ENCODE results near the gene KRT79. TPM values are rescaled to one million over a fixed set of nuclear protein-coding genes. Genes with fewer than 3 reads are reported as not detected.

Gene KRT79
- polyA plus RNA-seq, 1 donor from 2014 or later = not detected

DNA sequence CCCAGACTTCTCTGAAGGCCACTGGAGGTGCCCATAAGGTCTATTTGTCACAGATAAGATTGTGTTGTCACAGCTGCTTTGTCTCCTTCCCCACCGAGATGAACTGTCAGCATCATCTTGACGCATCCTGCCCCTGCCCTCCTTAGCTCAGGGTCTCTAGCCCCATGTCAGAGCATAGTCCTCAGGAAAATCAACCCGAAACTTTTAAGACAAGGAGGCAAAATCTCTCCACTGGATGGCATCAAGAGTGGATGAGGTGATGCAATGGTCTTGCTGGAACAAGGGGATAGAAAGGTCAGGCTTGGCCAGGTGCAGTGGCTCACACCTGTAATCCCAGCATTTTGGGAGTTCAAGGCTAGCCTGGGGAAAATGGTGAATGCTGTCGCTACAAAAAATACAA, 8.2 kb downstream of the KRT79 start:
- TF ChIP-seq REST (IDR thresholded peaks at IDR 0.05; ENCODE audit: borderline replicate concordance) = no peak
- TF ChIP-seq POLR2AphosphoS5 (IDR thresholded peaks at IDR 0.05) = no peak
- TF ChIP-seq SMC3 (conservative IDR thresholded peaks at IDR 0.05; ENCODE audit: poor library complexity) = no peak
- no peak for TF ChIP-seq TAF1 (IDR thresholded peaks at IDR 0.05; ENCODE audit: low read depth)
- TF ChIP-seq MXI1 (conservative IDR thresholded peaks at IDR 0.05; ENCODE audit: poor library complexity, severe bottlenecking) = no peak
- TF ChIP-seq RAD21 (conservative IDR thresholded peaks at IDR 0.05) = no peak
- TF ChIP-seq CTCF (IDR thresholded peaks at IDR 0.05; ENCODE audit: poor library complexity, severe bottlenecking) = no peak
- no peak for TF ChIP-seq EZH2 (IDR thresholded peaks at IDR 0.05; ENCODE audit: borderline replicate concordance, insufficient read depth, low read length, poor library complexity, severe bottlenecking)
- TF ChIP-seq EP300 (conservative IDR thresholded peaks at IDR 0.05; ENCODE audit: poor library complexity, severe bottlenecking) = no peak
- no peaks in the 10 kb centered on the region for H3K79me2 ChIP-seq (replicated peaks; ENCODE audit: insufficient read depth, low read length)
- no peaks in the 10 kb centered on the region for H3K36me3 ChIP-seq (ENCODE audit: insufficient read depth, low read length)
- no peak overlapping the region for H3K27ac ChIP-seq (ENCODE audit: low read length)
- H3K27me3 ChIP-seq (ENCODE audit: insufficient read depth, low read depth, low read length) = no peaks in the 10 kb centered on the region
- H4K20me1 ChIP-seq (ENCODE audit: insufficient read depth) = no peaks in the 10 kb centered on the region
- H3K4me3 ChIP-seq (ENCODE audit: low read length) = no peak overlapping the region
- H3K9ac ChIP-seq (ENCODE audit: low read length) = no peak overlapping the region
- no peaks in the 10 kb centered on the region for H3K9me2 ChIP-seq (ENCODE audit: insufficient read depth, low read length)
- H3K4me2 ChIP-seq (ENCODE audit: low read length) = no peak overlapping the region
- H3F3A ChIP-seq (ENCODE audit: insufficient read depth, low read length, poor library complexity, severe bottlenecking) = no peaks in the 10 kb centered on the region
- no peaks in the 10 kb centered on the region for H3K9me3 ChIP-seq (ENCODE audit: low read length)
- no peak overlapping the region for H2AFZ ChIP-seq (ENCODE audit: low read depth, low read length)

DNA sequence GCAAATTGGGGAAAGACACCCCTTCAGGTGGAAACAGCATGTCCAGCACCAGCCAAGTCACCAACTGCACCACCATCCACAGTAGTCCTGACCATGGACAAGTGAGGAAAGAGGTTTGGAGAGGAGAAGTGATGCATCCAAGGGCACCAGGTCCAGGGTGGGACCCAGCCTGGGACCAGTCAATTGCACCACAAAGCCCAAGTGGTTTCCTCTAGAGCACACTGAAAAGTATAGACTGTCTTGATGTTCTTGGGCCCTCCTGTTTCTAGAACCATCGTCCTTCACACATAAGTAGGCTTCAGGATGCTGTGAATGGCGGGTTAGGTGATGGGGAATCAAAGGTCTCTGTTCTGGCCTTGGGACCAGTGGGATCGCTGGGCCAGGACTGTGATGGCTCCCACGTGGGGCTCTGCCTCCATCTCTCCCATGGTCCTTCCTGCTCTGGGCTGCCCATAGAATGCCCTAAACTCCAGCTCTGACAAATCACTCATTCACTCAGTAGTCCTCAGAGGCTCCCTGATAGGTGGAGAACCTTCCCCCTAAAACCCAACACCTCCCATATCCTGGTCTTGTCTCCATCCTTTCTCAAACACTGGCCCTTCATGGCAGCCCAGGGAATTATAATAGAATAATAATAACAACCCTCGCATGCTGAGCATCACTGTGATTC, 9.2 kb downstream of the KRT79 start:
- H3K9ac ChIP-seq (ENCODE audit: low read length) = no peak overlapping the region
- no peak for TF ChIP-seq MXI1 (conservative IDR thresholded peaks at IDR 0.05; ENCODE audit: poor library complexity, severe bottlenecking)
- no peak for TF ChIP-seq EZH2 (IDR thresholded peaks at IDR 0.05; ENCODE audit: borderline replicate concordance, insufficient read depth, low read length, poor library complexity, severe bottlenecking)
- no peak for TF ChIP-seq TAF1 (IDR thresholded peaks at IDR 0.05; ENCODE audit: low read depth)
- TF ChIP-seq RAD21 (conservative IDR thresholded peaks at IDR 0.05) = no peak
- no peak for TF ChIP-seq CTCF (IDR thresholded peaks at IDR 0.05; ENCODE audit: poor library complexity, severe bottlenecking)
- TF ChIP-seq POLR2AphosphoS5 (IDR thresholded peaks at IDR 0.05) = no peak
- no peak for TF ChIP-seq SMC3 (conservative IDR thresholded peaks at IDR 0.05; ENCODE audit: poor library complexity)
- TF ChIP-seq REST (IDR thresholded peaks at IDR 0.05; ENCODE audit: borderline replicate concordance) = no peak
- H3K27ac ChIP-seq (ENCODE audit: low read length) = no peak overlapping the region
- H3K79me2 ChIP-seq (replicated peaks; ENCODE audit: insufficient read depth, low read length) = no peaks in the 10 kb centered on the region
- no peaks in the 10 kb centered on the region for H3F3A ChIP-seq (ENCODE audit: insufficient read depth, low read length, poor library complexity, severe bottlenecking)
- H3K4me3 ChIP-seq (ENCODE audit: low read length) = no peak overlapping the region
- H3K9me3 ChIP-seq (ENCODE audit: low read length) = no peaks in the 10 kb centered on the region
- H3K27me3 ChIP-seq (ENCODE audit: insufficient read depth, low read depth, low read length) = no peaks in the 10 kb centered on the region
- H3K4me2 ChIP-seq (ENCODE audit: low read length) = no peak overlapping the region
- H3K36me3 ChIP-seq (ENCODE audit: insufficient read depth, low read length) = no peaks in the 10 kb centered on the region
- H3K9me2 ChIP-seq (ENCODE audit: insufficient read depth, low read length) = no peaks in the 10 kb centered on the region
- no peaks in the 10 kb centered on the region for H4K20me1 ChIP-seq (ENCODE audit: insufficient read depth)
- H2AFZ ChIP-seq (ENCODE audit: low read depth, low read length) = no peak overlapping the region
